ENCODE data around the gene C2orf78.

DNA sequence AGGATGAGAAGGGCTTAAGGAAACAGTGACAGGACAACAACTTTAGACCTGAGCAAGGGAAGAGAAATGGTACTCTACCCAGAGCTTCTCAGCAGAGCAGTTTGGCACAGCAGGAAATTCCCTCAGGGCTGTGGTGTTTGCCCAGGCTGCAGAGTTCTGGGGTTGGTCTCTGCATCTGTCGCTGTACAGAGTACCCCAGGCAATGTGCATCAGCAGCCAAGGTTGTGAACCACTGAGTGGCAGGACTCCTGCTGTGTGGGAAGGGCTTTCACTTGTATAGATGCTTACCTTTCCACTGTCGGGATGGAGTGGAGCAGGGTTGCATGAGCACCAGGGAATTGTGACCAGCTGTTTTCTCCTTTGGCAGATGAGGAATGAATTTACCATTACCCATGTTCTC lies 66.0 kb downstream of the C2orf78 start:
- TF ChIP-seq, protein P1, sequence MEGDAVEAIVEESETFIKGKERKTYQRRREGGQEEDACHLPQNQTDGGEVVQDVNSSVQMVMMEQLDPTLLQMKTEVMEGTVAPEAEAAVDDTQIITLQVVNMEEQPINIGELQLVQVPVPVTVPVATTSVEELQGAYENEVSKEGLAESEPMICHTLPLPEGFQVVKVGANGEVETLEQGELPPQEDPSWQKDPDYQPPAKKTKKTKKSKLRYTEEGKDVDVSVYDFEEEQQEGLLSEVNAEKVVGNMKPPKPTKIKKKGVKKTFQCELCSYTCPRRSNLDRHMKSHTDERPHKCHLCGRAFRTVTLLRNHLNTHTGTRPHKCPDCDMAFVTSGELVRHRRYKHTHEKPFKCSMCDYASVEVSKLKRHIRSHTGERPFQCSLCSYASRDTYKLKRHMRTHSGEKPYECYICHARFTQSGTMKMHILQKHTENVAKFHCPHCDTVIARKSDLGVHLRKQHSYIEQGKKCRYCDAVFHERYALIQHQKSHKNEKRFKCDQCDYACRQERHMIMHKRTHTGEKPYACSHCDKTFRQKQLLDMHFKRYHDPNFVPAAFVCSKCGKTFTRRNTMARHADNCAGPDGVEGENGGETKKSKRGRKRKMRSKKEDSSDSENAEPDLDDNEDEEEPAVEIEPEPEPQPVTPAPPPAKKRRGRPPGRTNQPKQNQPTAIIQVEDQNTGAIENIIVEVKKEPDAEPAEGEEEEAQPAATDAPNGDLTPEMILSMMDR (IDR thresholded peaks at IDR 0.05; ENCODE audit: insufficient read depth, low read length, poor library complexity, severe bottlenecking), result no peak
- TF ChIP-seq EZH2phosphoT487 (conservative IDR thresholded peaks at IDR 0.05; ENCODE audit: low read length), result no peak

Measured in SU-DHL-6 (cell line).